SU-DHL-6 (cell line): Measurements from ENCODE around the gene BBX.

Experiments
- CTCF ChIP-seq: fragments of 200-600 bp; sonication (generic); IDR thresholded peaks from one replicate; pipeline ENCODE4 v1.5.1; 2017; ENCODE audit warnings: antibody characterized with exemption, mild to moderate bottlenecking, low read length, moderate library complexity; ENCODE audit not compliant: insufficient read depth, poor library complexity, severe bottlenecking
- EZH2phosphoT487 ChIP-seq: fragments of 200-600 bp; sonication (generic), shearing (Covaris generic); conservative IDR thresholded peaks from 2 replicates; pipeline ENCODE4 v1.6.1; 2018; ENCODE audit warnings: mild to moderate bottlenecking, antibody characterized with exemption, low read length, moderate library complexity, mixed read lengths

DNA sequence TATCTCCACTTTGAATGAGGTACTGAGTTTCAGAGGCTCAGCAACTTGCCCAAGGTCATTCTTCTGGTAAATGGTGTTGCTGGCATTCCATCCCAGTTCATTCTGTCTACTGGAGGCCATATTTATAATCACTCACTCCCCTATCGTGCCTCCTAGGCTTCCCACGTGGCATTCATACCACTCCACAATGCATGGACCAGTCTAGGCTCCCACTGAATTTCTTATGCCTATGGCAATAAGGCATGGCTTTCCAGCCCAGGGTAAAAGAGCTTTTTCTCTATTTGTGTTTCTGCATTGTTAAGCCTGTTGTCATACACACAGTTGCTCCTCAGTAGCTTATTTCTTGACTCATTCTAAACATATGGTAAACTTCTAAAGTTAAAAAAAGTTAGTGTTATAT is 19.9 kb downstream of the BBX start:
- TF ChIP-seq CTCF (no peak), EZH2phosphoT487 (no peak)
